HG03060 (cell line): Measurements from ENCODE around the gene MTA1.

Experiments used
- ATAC-seq: cut with Tn5 transposase; IDR thresholded peaks from one replicate; pipeline ENCODE4 v1.9.1; 2021; ENCODE audit warnings: low read depth, moderate number of reproducible peaks; ENCODE audit not compliant: unreplicated experiment

MTA1 gene

GRCh38 chr14:105421723-105422615 lies 2.3 kb downstream of the MTA1 start:
- ATAC-seq, result no peak

- ATAC-seq, result no peak
Measured at GRCh38 chr14:105422695-105423487, 3.3 kb downstream of the MTA1 start.

- ATAC-seq, result no peak
Measured at GRCh38 chr14:105423488-105424195, 4.0 kb downstream of the MTA1 start.

- no peak for ATAC-seq
Measured at GRCh38 chr14:105424861-105425260, 5.2 kb downstream of the MTA1 start.

GRCh38 chr14:105425823-105426247 lies 6.2 kb downstream of the MTA1 start:
- ATAC-seq, result no peak

GRCh38 chr14:105426416-105427130 lies 6.9 kb downstream of the MTA1 start:
- ATAC-seq, result no peak

GRCh38 chr14:105427412-105427811 lies 7.8 kb downstream of the MTA1 start:
- no peak for ATAC-seq

GRCh38 chr14:105427936-105428485 lies 8.4 kb downstream of the MTA1 start:
- ATAC-seq, result no peak

- ATAC-seq, result no peak
Measured at GRCh38 chr14:105430042-105430441, 10.4 kb downstream of the MTA1 start.

- ATAC-seq, result no peak
Measured at GRCh38 chr14:105430565-105430964, 10.9 kb downstream of the MTA1 start.

- no peak for ATAC-seq
Measured at GRCh38 chr14:105431256-105431655, 11.6 kb downstream of the MTA1 start.

GRCh38 chr14:105432657-105433056 lies 13.0 kb downstream of the MTA1 start:
- ATAC-seq, result no peak

GRCh38 chr14:105433161-105433605 lies 13.6 kb downstream of the MTA1 start:
- ATAC-seq, result no peak

- no peak for ATAC-seq
Measured at GRCh38 chr14:105436402-105436801, 16.8 kb downstream of the MTA1 start.

- no peak for ATAC-seq
Measured at GRCh38 chr14:105436891-105437722, 17.5 kb downstream of the MTA1 start.

GRCh38 chr14:105437723-105438500 lies 18.3 kb downstream of the MTA1 start:
- ATAC-seq, result no peak

- ATAC-seq, result no peak
Measured at GRCh38 chr14:105439179-105439578, 19.6 kb downstream of the MTA1 start.
